AG09319 (cell line): ENCODE measurements around the gene EFCAB5.
"Not testable (repeated sequence)": the region's sequence is repeated elsewhere in the genome, so short reads cannot be mapped to it uniquely, and the experiment has no call there.

Experiments used
- DNase-seq: peaks from one replicate; pipeline ENCODE4 v3.0.0-alpha.2; 2010; ENCODE audit warnings: low read depth; ENCODE audit errors: extremely low read depth
- CTCF ChIP-seq: IDR thresholded peaks from 2 replicates; pipeline ENCODE4 v1.5.1; 2011; ENCODE audit warnings: low read depth, mild to moderate bottlenecking, inconsistent platforms, low read length, moderate library complexity

Gene EFCAB5

GRCh38 chr17:30103921-30104320 is 162.5 kb downstream of the EFCAB5 start:
- DNase-seq = no peak
- TF ChIP-seq CTCF = no peak

GRCh38 chr17:30104575-30105339 is 163.3 kb downstream of the EFCAB5 start:
- peak; percentile 57 for DNase-seq
- TF ChIP-seq CTCF = peak; percentile 95

- no peak for DNase-seq
- TF ChIP-seq CTCF = no peak
Observed at GRCh38 chr17:30112794-30113193, 171.4 kb downstream of the EFCAB5 start.

- no peak for TF ChIP-seq CTCF
- DNase-seq = no peak
Observed at GRCh38 chr17:30113213-30113612, 171.8 kb downstream of the EFCAB5 start.

GRCh38 chr17:30116345-30116660 is 174.9 kb downstream of the EFCAB5 start:
- TF ChIP-seq CTCF = no peak
- no peak for DNase-seq

GRCh38 chr17:30116661-30117551 is 175.5 kb downstream of the EFCAB5 start, which contains the start of gene NSRP1:
Gene NSRP1 (plus strand): TSS chr17:30116816. CDS start chr17:30116844, 28 bp downstream.
- peak; percentile 88 for DNase-seq
- no peak for TF ChIP-seq CTCF

GRCh38 chr17:30117675-30118081 is 176.2 kb downstream of the EFCAB5 start:
- no peak for TF ChIP-seq CTCF

GRCh38 chr17:30118635-30119034 is 177.2 kb downstream of the EFCAB5 start:
- not testable (repeated sequence) for DNase-seq

More at GRCh38 chr17:30117675-30118081, 176.2 kb downstream of the EFCAB5 start:
- DNase-seq = no peak
